Measurements from ENCODE around the gene PUM1.
"Not testable (repeated sequence)": the region's sequence is repeated elsewhere in the genome, so short reads cannot be mapped to it uniquely, and the experiment has no call there.

The PUM1 gene

GRCh38 chr1:30940541-30940940, 125.0 kb downstream of the PUM1 start:
- DNase-seq (ENCODE audit: extremely low spot score), result no peak
- POLR2A ChIA-PET, result no interaction called here
- CTCF ChIA-PET, result no interaction called here
- no peak for TF ChIP-seq FOXA1 (IDR thresholded peaks at IDR 0.05)
- TF ChIP-seq L3MBTL2 (conservative IDR thresholded peaks at IDR 0.05), result no peak
- TF ChIP-seq SP1 (IDR thresholded peaks at IDR 0.05), result no peak
- no peak for TF ChIP-seq BHLHE40 (IDR thresholded peaks at IDR 0.05; ENCODE audit: borderline replicate concordance)
- TF ChIP-seq LEF1 (IDR thresholded peaks at IDR 0.05; ENCODE audit: borderline replicate concordance), result no peak
- TF ChIP-seq SUZ12 (IDR thresholded peaks at IDR 0.05), result no peak
- TF ChIP-seq ZNF384 (IDR thresholded peaks at IDR 0.05), result no peak
- TF ChIP-seq FOXM1 (IDR thresholded peaks at IDR 0.05; ENCODE audit: borderline replicate concordance), result no peak
- no peak for TF ChIP-seq PKNOX1 (IDR thresholded peaks at IDR 0.05)
- TF ChIP-seq ARNT (IDR thresholded peaks at IDR 0.05), result no peak
- TF ChIP-seq HDGF (IDR thresholded peaks at IDR 0.05; ENCODE audit: borderline replicate concordance), result no peak
- no peak for TF ChIP-seq CTBP1 (IDR thresholded peaks at IDR 0.05; ENCODE audit: borderline replicate concordance)
- no peak for TF ChIP-seq TARDBP (IDR thresholded peaks at IDR 0.05)
- TF ChIP-seq FOXK2 (IDR thresholded peaks at IDR 0.05), result no peak
- TF ChIP-seq NFRKB (IDR thresholded peaks at IDR 0.05), result no peak

GRCh38 chr1:30936541-30937171, 128.9 kb downstream of the PUM1 start:
- no peak for DNase-seq (ENCODE audit: extremely low spot score)
- ChIA-PET POLR2A (no interaction called here), CTCF (no interaction called here)
- TF ChIP-seq ARNT (IDR thresholded peaks at IDR 0.05), result no peak
- TF ChIP-seq TARDBP (IDR thresholded peaks at IDR 0.05), result no peak

DNA sequence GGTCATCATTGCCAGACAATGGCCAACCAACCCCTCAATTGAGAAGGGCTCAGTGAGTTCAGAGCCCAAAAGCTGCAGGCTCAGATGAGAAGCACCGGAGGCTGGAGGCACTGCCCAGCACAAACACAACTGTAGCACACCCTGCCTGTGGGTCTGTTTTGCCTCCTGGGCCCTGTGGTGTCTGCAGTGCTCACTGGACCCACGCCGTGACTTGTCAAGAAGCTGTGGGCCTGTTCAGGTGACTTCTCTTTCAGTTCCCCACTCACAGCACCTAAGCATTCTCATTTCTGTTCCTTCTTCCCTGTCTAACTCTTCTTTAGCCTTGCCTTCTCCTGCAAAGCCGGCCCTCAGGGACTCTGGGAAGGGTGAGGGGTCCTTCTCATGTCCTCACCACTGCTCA, 129.8 kb downstream of the PUM1 start:
- CTCF ChIA-PET; POLR2A ChIA-PET; DNase-seq (ENCODE audit: extremely low spot score): not testable (repeated sequence)

DNA sequence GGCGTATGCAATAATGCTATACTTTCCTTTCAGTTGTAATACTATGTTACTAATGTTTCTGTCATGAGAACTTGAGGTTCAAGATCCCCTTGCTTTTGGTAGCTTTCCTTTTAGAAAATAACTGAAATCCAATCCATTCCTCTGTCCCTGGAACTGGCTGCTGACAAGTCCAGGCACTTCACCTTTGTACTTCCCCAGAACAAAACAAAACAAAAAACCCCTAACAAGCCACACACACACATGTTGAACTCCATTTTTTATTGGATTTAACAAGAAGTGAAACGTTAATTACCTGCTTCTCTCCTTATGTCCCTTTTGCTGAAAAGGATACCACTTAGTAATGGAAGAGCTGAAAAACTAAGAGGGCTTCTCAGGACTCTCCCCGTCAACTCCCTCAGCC, 130.9 kb downstream of the PUM1 start:
- no peak for DNase-seq (ENCODE audit: extremely low spot score)

GRCh38 chr1:30933874-30934252, 131.7 kb downstream of the PUM1 start:
- CTCF ChIA-PET, result interaction anchor here (0.6 to 0.7 kb wide), 2 partner anchors 132 kb away, joined by 4 to 5 read pairs; no protein-coding TSS in a partner anchor
- no peak for TF ChIP-seq L3MBTL2 (conservative IDR thresholded peaks at IDR 0.05)
- no peak for TF ChIP-seq ELF4 (IDR thresholded peaks at IDR 0.05)
- TF ChIP-seq CTBP1 (IDR thresholded peaks at IDR 0.05; ENCODE audit: borderline replicate concordance), result no peak
- no peak for TF ChIP-seq FOXM1 (IDR thresholded peaks at IDR 0.05; ENCODE audit: borderline replicate concordance)
- TF ChIP-seq PKNOX1 (IDR thresholded peaks at IDR 0.05), result no peak
- no peak for TF ChIP-seq FOXA1 (IDR thresholded peaks at IDR 0.05)
- DNase-seq (ENCODE audit: extremely low spot score), result no peak
- POLR2A ChIA-PET, result no interaction called here

More for the DNA sequence above, 130.9 kb downstream of the PUM1 start:
- CTCF ChIA-PET, result no interaction called here
- TF ChIP-seq FOXA1 (IDR thresholded peaks at IDR 0.05), result no peak
- TF ChIP-seq LEF1 (IDR thresholded peaks at IDR 0.05; ENCODE audit: borderline replicate concordance), result no peak
- no peak for TF ChIP-seq TARDBP (IDR thresholded peaks at IDR 0.05)
- TF ChIP-seq HDGF (IDR thresholded peaks at IDR 0.05; ENCODE audit: borderline replicate concordance), result no peak
- TF ChIP-seq FOXM1 (IDR thresholded peaks at IDR 0.05; ENCODE audit: borderline replicate concordance), result no peak
- TF ChIP-seq NFRKB (IDR thresholded peaks at IDR 0.05), result no peak
- TF ChIP-seq SUZ12 (IDR thresholded peaks at IDR 0.05), result no peak
- TF ChIP-seq PKNOX1 (IDR thresholded peaks at IDR 0.05), result no peak
- no peak for TF ChIP-seq SP1 (IDR thresholded peaks at IDR 0.05)
- no peak for TF ChIP-seq L3MBTL2 (conservative IDR thresholded peaks at IDR 0.05)
- no peak for TF ChIP-seq ELF4 (IDR thresholded peaks at IDR 0.05)
- POLR2A ChIA-PET, result no interaction called here

DNA sequence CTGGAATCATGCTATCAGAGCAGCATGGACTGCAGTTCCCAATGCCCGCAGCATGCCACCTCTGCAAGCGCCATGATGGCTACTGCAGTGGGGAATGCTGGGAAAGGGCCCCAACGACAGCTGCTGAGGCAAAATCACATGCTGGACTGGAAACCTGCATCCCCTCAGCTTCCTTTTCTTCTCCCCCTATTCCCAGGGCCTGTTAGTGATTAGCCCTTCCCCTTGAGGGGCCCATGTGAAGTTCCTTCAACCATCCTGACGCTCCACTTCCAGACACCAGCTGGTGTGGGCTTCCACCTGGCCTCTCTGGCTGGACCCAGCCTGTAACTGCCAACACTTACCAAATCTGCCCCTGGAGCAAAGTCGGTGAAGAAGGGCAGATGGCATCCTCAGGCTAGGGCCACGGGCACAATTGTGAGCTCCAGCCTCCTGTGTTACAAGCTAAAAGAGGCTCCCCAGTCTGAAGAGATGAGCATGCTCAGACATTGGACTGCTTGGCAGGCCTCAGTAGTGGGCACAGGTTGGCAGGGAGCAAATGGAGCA, 134.8 kb downstream of the PUM1 start:
- POLR2A ChIA-PET, result interaction anchor here (0.8 kb wide), 1 partner anchor 60 kb away, joined by 3 read pairs; no protein-coding TSS in a partner anchor
- DNase-seq (ENCODE audit: extremely low spot score), result no peak
- no peak; the same call in 1 of the 2 replicates for TF ChIP-seq FOXM1 (IDR thresholded peaks at IDR 0.05; ENCODE audit: borderline replicate concordance)
- TF ChIP-seq CTBP1 (IDR thresholded peaks at IDR 0.05; ENCODE audit: borderline replicate concordance), result no peak
- TF ChIP-seq BHLHE40 (IDR thresholded peaks at IDR 0.05; ENCODE audit: borderline replicate concordance), result no peak
- TF ChIP-seq PKNOX1 (IDR thresholded peaks at IDR 0.05), result no peak
- TF ChIP-seq ELF4 (IDR thresholded peaks at IDR 0.05), result no peak
- no peak for TF ChIP-seq SP1 (IDR thresholded peaks at IDR 0.05)
- TF ChIP-seq ARNT (IDR thresholded peaks at IDR 0.05), result no peak
- no peak for TF ChIP-seq TARDBP (IDR thresholded peaks at IDR 0.05)
- no peak for TF ChIP-seq FOXK2 (IDR thresholded peaks at IDR 0.05)
- no peak for TF ChIP-seq ZNF384 (IDR thresholded peaks at IDR 0.05)
- no peak for TF ChIP-seq SUZ12 (IDR thresholded peaks at IDR 0.05)
- TF ChIP-seq HDGF (IDR thresholded peaks at IDR 0.05; ENCODE audit: borderline replicate concordance), result no peak
- CTCF ChIA-PET, result interaction anchor here (0.8 to 3.5 kb wide), 2 partner anchors 129 to 144 kb away, joined by 3 to 25 read pairs; no protein-coding TSS in a partner anchor

Data from HEK293T (cell line).